NCI-H460 (cell line): ENCODE data around the gene CYRIA. TPM values are rescaled to one million over a fixed set of nuclear protein-coding genes. Genes with fewer than 3 reads are reported as not detected.

Experiments
- DNase-seq: peaks from one replicate; pipeline ENCODE4 v3.0.0-alpha.2; 2016; ENCODE audit warnings: low read depth; ENCODE audit errors: extremely low read depth
- total RNA-seq: library from RNA; depleted of rRNA; stranded (reverse); fragments of >200 nt; shearing (Covaris generic); gene quantifications from 2 replicates; pipeline ENCODE4 v1.2.3, GENCODE V29; 2014

The CYRIA gene
- total RNA-seq, 1 experiment from 2014 or later, result not detected

DNA sequence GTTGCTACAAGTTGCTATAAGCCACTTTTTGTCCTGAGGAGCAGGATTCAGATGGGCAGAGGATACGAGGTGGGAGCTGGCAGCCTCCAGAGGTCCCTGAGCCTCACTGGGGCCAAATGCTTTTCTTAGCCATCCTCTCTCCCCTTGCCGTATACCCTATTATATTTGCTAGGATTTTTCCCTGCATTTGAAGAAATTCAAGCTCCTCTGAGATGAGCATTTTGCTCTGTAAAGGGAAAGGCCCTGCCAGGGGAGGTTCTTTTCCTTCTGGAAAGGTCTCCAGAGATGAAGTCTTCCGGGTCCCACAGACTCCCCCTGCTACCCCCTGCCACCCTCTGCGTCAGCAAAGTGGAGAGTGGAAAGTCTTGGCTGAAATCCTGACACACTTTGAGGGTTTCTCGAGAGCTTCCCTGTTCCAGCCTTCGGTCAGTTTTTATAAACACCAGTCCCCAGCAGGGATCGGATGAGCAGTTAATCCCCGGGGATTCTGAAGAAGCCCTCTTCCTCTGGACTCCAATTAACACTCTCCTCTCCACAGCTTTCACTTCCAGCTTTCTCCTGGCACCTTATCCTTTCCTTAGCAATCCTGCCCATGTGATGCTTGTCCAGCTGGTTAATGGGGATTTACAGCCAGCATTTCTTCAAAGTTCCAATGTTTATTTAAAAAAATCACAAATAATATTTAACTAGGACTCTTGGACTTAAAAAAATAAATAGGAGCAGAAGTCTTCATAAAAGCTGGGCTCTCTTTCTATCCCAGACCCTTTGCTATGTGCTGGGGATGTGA, 13.1 kb downstream of the CYRIA start:
- DNase-seq, result no peak

DNA sequence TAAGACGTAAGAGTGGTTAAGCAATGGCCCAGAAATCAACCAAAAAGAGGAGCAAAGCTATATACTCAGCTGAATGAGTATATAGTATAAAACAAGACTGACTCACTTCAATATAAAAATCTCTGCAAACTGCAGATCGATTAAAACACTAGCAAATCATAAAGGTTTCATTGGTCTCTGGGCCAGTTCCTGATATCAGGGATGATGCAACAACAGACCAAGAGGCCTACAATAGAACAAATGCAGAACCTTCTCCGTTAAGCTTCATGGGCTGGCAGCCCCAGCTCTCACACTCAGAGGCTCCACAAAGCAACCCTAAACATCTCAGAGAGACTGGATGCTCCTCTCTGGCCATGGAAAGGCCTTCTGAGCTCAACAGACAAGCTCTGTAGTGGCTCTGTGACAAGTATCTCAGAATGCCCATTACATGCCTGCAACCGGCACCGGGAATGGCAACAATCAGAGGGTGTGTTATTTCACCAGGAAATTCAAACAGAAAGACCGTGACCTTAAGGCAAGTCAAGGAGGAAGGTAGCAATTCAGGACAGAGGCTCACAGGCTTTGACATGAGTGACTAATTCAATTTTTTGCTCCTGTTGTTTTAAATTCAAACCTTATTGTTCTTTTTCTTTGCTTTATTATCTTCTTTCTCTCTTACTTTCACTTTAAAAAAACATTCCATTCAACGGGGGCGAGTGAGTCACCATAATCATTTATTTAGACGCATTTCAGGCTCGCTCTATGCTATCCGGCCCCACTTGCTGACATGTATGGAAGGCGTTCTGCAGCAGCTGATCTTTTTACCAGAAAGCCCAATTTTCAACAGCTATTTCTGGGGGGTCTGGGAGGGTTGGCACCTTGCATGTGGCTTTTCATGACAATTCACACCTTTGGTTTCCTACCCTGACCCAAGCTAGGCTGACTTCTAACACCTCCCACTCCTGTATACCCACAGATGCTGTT, 15.1 kb downstream of the CYRIA start:
- no peak for DNase-seq

DNA sequence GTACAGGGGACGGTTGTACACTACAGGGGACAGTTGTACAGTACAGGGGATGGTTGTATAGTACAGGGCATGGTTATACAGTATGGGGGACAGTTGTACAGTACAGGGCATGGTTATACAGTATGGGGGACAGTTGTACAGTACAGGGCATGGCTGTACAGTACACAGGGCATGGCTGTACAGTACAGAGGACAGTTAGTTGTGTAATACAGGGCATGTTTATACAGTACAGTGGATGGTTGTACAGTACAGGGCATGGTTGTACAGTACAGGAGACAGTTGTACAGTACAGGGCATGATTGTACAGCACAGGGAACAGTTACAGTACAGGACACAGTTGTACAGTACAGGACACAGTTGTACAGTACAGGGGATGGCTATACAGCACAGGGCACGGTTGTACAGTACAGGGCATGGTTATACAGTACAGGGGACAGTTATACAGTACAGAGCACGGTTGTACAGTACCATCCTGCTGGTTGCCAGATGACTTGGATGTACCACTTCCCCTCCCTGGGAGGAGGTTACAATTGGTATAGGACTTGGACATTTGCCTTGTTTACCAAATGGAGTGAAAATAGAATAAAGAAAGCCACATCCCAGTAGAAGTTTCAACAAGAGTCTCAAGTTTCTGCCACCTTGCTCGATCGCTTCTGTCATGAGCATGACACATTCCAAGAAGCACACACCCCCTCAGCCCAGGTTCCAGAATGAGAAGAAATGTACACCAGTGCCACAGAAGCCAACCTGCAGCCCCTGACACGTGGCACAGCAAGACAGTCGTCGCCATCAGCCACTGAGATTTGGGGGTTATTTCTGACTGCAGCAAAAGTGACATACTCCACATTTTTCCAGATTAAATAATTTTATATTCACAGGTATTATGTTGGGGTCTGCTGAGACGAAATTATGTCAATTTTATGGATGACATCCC, 16.0 kb downstream of the CYRIA start:
- DNase-seq, result no peak

DNA sequence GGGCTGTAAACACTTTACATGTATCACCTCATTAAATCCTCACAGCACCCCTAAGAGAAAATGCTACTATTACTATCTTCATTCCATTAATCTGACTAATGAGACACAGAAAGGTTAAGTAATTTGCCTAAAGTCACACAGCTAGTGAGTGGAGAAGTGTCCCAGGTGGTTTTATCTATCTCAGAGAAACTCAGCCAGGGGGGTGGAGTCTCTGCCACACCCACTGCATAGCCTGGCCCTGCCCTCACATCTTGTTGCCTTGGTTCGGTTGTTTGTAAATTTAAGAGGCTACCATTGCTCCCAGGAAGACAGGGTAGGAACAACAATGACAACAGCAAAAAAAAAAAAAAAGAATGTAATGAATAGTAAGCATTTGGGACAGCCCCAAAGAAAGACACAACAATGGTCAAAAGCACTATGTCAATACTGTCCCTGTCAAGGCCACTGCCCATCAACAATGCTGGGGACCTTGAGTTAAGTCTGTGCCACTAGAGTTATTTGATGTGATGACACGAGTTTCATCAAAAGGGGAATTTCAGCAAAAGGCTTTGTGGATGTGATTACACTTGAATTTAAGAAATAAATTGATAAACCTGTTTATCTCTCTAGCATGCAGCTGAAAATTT, 17.5 kb downstream of the CYRIA start:
- no peak for DNase-seq

DNA sequence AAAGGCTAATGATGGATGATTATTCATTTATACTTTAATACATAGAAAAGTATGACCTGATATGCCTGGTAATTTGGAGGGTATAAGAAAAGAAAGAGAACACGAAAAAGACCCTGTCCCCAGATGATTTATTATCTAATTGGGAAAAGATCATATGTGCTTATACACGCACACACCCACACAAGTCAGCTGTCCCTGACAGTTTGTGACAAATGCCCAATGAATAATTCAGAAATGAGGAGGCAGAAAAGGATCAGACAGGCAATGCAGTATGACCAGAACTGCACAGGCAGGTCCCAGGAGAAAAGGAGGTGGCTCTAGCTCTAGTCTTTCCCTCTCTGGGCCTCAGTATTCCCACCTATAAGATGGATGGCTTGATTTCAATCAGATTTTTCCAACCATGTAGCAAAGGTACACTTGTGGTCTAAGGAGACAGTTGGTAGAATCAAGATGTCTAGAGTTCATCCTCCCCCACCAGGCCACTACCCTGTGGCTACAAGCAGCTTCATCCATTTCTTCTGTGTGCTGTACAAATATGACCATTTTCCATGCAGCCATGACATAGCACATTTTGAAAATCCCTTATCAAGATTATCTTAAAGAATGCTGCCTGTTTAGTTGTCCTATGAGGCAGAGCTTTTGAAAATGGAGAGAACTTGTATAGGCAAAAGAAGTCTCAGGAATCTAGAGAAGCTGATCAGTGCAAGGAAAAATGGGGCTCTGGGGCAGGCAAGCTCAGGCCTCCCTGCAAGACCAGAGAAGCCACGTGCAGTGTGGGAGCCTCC, 19.7 kb downstream of the CYRIA start:
- DNase-seq, result no peak

DNA sequence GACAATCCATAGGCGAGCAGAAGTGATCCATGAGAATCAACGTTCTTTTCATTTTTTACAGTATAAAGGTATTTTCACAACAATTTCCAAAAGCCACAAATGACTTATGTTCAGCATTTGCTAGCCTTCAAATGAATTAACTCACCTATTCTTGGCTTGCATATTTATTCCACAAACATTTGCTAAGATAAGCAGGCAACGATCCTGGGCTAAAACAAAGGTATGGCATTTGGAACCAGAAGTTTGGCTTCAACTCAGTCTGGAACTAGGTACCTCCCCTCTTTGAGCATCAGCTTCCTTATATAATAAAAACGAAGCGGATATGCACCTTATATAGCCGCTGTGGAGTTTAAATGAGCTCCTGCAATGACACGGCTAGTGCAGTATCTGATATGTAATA, 20.5 kb downstream of the CYRIA start:
- DNase-seq, result no peak

DNA sequence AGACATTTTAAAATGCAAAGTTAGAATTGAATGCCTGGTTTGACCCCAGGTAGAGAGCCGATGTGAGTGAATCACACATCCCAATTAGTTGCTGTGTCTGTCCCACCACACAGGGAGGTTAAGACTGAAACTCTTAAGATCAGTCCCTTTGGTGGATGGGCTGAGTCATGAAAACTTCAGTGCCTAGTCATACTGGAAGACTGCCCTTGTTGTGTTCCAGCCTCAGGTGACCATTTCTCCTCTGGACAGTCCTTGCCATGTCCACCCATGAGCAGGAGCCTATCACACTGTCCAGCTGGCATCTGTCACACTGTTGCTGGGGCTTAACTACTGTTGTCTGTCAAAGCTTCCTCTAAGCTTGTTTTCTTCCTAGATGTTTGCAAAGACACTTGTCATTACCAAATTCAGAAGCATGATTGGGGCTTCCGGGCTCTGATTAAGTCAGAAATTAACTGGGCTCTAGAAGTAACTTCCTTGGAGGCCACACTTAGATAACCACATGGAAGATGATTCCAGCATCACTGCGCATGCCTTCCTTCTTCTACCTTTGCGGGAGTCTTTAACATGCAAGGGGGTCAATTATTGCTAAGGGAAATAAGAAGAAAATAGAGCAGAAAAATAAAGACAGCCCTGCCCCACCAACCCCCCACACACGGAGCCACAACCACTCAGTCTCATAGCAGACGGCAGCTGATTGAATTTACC, 21.3 kb downstream of the CYRIA start:
- DNase-seq, result no peak

DNA sequence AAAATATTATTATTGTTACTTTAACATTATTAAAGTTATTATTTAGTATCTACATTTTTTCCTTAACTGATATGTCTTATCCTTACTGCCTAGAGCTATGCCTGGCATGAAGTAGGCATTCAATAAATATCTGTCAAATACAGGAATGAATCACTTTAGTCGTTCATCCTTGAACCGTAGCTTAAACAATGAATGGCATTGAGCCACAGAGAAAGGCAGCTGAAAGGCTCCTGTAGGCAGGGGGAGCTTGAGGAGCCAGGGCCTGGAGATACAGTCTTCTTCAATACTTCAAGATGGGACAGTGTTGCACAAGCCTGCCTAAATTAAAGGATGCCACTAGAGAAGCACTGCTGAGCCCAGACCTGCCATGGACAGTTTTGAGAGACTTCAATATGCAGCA, 22.5 kb downstream of the CYRIA start:
- no peak for DNase-seq

DNA sequence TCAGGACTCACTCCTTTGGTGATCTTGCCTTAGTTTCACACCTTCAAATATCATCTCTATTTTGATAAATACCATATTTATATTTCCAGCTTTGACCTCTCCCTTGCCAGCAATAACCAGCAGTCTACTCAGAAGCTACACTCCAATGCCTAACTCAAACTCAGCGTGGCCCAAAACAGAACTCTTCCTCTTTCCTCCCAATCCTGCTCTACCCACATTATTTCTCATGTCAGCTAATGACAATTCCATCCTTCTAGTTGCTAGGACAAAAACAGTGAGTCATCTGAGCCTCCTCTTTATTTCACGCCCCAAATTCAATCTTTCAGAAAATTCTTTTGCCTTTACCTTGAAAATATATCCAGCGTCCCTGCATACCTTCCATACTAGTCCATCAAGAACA, 23.5 kb downstream of the CYRIA start:
- DNase-seq, result no peak

DNA sequence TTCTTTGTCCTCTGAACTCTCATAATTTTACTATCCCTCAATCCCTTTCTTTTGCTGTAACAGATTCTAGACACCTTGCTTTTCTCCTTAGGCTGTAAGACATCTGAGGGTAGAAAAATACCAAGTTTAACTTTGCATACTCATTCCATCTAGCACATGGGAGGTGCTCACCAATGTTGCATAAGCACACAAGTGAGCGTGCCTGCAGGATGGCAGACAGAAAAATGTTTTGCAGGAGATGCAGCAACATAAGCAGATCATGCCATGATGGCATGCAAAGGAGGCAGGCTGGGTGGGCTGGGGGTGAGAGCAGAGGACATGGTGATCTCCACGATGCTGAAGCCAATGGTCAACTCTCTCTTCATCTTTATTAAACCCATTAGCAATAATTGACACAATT, 24.1 kb downstream of the CYRIA start:
- no peak for DNase-seq

DNA sequence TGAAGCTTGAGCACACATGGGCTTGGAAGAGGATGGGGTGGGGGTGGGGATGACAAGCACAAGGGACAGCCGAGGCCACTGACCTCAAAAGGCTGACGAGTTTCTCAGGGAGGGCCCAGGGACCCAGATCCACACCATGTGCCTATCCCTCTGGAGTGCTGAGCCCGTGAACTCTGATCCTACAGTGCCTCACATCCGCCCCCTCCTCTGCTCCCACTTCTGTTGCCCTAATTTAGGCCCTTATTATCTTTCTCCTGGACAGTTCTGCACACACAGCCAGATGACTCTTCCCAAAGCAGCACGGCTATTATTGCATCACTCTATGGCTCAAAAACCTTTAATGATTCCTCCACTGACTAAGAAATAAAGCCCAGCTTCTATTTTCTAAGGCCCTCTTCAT, 24.8 kb downstream of the CYRIA start:
- no peak for DNase-seq

DNA sequence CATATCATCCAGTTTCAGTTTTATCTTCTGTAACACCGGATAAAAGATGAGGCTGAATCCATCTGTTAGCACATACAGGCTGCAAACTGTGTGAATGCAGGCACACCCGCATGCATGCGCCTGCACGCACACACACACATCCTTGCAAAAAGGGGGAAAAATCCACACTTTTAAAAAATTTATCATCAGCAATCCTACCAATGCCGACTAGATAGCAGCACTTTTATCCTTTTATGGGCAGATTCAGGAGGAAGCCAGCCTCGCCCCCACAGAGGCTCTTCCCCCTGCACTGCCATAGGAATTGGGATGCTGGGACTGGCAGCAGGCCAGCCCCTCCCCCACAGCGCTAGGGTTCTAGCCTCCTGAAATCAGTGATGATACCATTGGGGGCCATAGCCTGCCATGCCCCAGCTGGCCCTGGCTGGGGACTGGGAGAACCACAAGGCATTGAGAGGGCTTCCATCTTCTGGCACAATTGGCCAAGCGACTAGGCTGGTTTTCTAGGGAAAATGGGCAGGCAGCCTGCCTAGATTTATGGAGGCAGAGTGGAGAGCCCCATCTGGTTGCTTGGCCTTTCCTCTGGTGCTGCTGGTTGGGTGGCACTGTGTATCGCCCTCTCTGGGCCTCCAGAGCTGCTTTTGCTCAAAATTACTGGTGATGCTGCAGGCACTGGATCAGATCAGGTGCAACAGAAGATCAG, 25.5 kb downstream of the CYRIA start:
- no peak for DNase-seq

DNA sequence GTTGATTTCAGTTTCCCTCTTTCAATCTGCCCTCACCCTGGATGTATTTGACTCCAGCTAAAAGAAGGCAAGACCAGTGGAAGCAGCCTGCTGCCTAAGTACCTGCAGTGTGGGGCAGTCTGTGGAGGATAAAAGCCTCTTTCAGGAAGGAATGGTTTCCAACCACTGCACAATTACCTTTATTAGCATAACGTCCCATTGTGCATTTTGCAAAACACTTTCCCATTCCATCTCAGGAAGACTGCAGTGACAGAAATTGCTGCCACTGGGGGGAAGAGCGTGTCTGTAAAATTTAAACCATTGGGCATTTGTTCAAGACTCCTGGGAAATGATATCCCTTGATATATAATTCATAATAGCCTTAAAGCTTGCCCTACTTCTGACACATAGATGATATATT, 26.2 kb downstream of the CYRIA start:
- no peak for DNase-seq

DNA sequence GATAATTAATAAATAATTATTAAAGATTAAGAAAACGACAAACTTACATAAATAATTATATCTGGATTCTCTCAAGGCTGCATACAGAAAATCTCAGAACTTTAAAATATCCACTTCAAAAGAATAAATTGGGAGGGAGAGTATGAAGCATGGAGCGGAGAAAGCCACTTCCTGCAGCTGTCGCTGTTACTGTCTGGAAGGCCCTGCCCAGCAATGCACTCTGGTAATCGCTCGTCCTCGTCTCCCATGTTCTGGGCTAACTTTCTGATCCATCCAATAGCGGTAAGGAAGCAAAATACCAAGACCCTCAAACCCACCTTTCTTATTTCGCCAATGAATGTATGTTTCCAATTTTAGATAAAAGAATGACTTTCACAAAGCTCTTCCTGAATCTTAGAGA, 26.7 kb downstream of the CYRIA start:
- DNase-seq, result no peak

DNA sequence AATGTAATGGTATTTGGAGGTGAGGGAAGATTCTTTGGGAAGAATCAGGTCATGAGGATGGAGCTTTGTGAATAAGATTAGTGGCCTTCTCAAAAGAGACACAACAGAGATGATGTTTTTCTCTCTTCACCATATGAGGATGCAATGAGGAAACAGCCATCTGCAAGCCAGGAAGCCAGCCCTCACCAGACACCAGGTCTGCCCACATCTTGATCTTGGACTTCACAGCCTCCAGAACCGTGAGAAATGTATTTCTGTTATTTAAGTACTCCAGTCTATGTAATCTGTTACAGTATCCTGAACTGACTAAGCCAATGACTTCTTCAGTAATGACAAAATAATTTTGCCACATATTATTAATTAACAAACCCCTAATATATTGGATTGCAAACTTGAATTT, 28.3 kb downstream of the CYRIA start:
- DNase-seq, result no peak

DNA sequence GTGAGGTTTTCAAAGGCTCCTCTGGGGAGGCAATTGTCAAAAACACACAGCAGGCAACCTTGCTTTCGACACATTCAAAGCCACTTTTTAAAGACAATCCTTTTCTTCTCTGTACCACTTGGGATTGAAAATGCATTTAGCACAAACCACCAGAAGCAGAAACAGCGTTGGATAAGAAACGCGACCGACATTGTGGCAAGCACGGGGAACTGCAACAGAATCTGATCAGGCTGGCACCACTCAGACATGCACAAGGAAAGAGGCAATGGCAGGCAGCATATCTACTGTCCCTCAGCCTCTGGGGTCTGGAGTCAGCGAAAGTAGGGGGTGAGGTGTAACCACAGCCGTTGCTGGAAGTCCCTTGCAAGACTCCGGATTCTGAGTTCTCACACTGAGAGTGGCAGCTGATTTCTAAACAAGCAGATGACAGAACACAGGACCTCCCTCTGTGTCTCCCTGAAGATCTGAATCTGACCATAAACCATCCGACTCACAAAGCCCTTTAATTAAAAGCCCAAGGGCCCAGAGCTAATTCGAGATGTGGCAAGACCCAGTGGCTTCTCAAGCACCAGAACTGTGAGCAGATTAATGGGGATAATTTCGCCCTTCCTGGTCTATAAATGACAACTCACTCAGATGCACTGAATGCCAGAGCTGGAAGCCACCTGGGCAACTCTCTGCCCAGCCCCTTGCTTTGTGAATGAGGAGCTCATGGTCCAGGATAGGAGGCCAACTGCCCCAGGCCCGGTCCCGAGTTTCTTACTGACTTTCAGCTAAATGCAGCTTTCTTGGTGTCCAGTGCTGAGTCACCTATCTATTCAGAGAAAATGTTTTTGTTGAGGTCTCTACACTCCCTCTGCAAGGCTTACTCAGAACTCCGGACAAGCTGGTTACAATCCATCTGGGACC, 29.6 kb downstream of the CYRIA start:
- DNase-seq, result no peak
